ENCODE measurements around the gene MTIF3. TPM values are rescaled to one million over a fixed set of nuclear protein-coding genes. Genes with fewer than 3 reads are reported as not detected.

MTIF3 gene
- total RNA-seq, 4 donors from 2014 or later, result 27.7 to 98.3 (median 66.7) TPM

DNA sequence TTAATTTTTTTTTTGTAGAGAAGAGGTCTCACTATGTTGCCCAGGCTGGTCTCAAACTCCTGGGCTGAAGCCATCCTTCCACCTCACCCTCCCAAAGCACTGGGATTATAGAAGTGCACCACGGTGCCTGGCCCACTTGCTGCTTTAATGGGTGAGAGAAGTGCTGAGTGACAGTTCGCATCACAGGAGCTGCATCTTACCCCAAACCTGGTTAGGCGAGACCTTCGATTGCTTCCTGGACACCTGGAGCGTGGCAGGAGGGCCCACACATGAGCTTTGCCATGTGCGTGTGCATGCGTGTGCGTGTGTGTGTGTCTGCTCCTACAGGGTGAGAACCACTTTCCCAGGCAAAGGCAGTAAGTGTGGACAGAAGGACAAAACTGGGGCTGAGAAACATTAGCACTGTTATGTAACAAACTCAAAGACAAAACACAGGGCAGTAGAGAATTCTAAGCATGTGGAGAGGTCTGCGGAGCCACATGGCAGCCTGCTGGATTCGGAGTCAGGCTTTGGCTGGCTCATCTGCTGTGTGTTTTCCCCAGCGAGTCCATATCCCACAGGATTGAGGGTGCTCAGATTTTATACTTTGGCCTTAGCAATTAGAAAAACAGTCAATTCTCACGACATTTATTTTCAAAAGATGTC, 11.7 kb upstream of the MTIF3 start:
- 67 to 73% methylated on average over 4 to 12 of the region's 12 CpGs for WGBS, 2 donors (ENCODE audit: low coverage in 1 of 2)
- no peaks in the 10 kb centered on the region for H3K9me3 ChIP-seq
- no peak for DNase-seq
- in situ Hi-C loops (cut with MboI; ENCODE audit: low pct_ligation_motif_present in 1 of 4, low pct_unique_long_range_greater_than_20kb in 1 of 4, low sequenced_read_pairs in 3 of 4), result no loop called here
- TF ChIP-seq POLR2A (IDR thresholded peaks at IDR 0.05) (no peak), POLR2AphosphoS5 (IDR thresholded peaks at IDR 0.05) (peak in 2 of 3 donors; percentile 44 to 52)
- peaks cover 0 to 4% (median 0%) of the 10 kb centered on the region in 4 donors for H3K4me1 ChIP-seq
- H3K27ac ChIP-seq, result peak overlapping the region in 3 of 4 donors; percentile 15 to 52 (median 28)
- no peaks in the 10 kb centered on the region for H3K27me3 ChIP-seq
- H3K36me3 ChIP-seq, result no peaks in the 10 kb centered on the region
- no peak overlapping the region for H3K4me3 ChIP-seq
- intact Hi-C loops (cut with DNase I; ENCODE audit: low total_unique reads), result no loop called here

DNA sequence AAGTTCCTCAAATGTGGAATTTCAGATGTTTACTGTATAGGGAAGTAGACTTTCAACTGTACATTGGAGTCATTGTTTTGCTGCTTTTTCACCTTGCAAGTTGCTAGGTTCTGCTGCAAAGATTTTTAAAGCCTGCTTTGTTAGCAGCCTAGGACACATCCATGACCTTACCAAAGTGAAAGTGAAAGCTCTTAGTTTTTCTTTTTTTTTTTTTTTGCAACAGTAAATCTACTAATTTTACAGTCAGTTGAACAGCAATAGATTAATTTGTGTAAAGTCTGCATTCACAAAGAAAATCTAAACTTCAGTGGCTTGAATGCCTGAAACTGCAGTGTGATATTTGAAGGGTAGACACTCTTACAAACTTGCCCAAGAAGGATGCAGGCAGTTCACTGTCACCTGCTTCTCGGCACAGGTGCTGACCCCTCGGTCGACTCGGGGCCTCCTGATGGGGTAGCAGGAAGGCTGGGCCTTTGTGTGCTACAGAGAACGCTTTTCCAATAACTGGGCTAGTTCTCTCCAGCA, 5.0 kb upstream of the MTIF3 start:
- intact Hi-C loops (cut with DNase I; ENCODE audit: low total_unique reads), result no loop called here
- Histone ChIP-seq H3K4me1 (peaks cover 0 to 22% (median 7%) of the 10 kb centered on the region in 4 donors), H3K27me3 (no peaks in the 10 kb centered on the region), H3K27ac (peak overlapping the region; percentile 15 to 53 (median 38)), H3K4me3 (peak overlapping the region in 2 of 4 donors; percentile 2 to 28), H3K36me3 (no peaks in the 10 kb centered on the region), H3K9me3 (no peaks in the 10 kb centered on the region)
- DNase-seq, result no peak
- in situ Hi-C loops (cut with MboI; ENCODE audit: low pct_ligation_motif_present in 1 of 4, low pct_unique_long_range_greater_than_20kb in 1 of 4, low sequenced_read_pairs in 3 of 4), result loop anchor here in 1 of 4 donors (10.0 kb wide), 1 partner anchor 159 kb away; no protein-coding TSS in a partner anchor
- 44% methylated on average over 5 of the region's 5 CpGs; no CpG with 5 or more reads in 1 of the 2 donors for WGBS, 2 donors (ENCODE audit: low coverage in 1 of 2)
- TF ChIP-seq EP300 (IDR thresholded peaks at IDR 0.05; ENCODE audit: low read depth) (no peak), POLR2AphosphoS5 (IDR thresholded peaks at IDR 0.05) (no peak), POLR2A (IDR thresholded peaks at IDR 0.05) (no peak)
- TF ChIP-seq, protein P1, sequence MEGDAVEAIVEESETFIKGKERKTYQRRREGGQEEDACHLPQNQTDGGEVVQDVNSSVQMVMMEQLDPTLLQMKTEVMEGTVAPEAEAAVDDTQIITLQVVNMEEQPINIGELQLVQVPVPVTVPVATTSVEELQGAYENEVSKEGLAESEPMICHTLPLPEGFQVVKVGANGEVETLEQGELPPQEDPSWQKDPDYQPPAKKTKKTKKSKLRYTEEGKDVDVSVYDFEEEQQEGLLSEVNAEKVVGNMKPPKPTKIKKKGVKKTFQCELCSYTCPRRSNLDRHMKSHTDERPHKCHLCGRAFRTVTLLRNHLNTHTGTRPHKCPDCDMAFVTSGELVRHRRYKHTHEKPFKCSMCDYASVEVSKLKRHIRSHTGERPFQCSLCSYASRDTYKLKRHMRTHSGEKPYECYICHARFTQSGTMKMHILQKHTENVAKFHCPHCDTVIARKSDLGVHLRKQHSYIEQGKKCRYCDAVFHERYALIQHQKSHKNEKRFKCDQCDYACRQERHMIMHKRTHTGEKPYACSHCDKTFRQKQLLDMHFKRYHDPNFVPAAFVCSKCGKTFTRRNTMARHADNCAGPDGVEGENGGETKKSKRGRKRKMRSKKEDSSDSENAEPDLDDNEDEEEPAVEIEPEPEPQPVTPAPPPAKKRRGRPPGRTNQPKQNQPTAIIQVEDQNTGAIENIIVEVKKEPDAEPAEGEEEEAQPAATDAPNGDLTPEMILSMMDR (IDR thresholded peaks at IDR 0.05), result no peak

DNA sequence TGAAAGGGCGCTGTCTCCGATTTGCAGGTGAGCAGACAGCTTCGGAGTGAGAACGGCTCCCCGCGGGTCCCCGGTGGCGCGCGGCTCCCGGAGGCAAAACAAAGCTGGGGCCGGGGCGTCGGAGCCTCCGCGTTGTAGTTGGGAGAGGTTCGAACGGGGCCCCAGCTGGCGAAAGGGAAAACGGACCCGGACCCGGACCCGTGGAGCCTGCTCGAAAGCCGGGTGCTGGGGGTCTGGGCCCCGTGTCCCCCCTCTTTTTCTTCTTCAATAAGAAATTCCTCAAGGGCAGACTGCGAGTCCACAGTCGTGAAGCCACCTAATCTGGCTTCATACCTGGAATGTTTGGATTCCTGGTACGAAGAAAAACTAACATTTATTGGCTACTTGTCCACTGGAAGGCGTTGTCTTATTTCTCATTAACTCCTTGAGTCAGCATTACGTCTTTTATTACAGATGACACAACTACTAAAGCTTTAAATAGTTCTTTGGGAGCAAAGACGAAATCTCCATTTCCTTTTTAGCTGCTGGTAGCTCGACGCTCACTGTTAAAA, 632 bp upstream of the MTIF3 start:
- Histone ChIP-seq H3K9me3 (no peaks in the 10 kb centered on the region), H3K4me1 (peaks cover 10 to 44% (median 20%) of the 10 kb centered on the region in 4 donors), H3K27me3 (no peaks in the 10 kb centered on the region), H3K36me3 (no peaks in the 10 kb centered on the region), H3K4me3 (peak overlapping the region; percentile 66 to 94 (median 76)), H3K27ac (peak overlapping the region; percentile 95 to 100 (median 100))
- intact Hi-C loops (cut with DNase I; ENCODE audit: low total_unique reads) (no loop called here), in situ Hi-C loops (cut with MboI; ENCODE audit: low pct_ligation_motif_present in 1 of 4, low pct_unique_long_range_greater_than_20kb in 1 of 4, low sequenced_read_pairs in 3 of 4) (loop anchor here in 1 of 4 donors (10.0 kb wide), 1 partner anchor 164 kb away; no protein-coding TSS in a partner anchor)
- TF ChIP-seq EP300 (IDR thresholded peaks at IDR 0.05; ENCODE audit: low read depth) (no peak), POLR2AphosphoS5 (IDR thresholded peaks at IDR 0.05) (peak; percentile 55 to 90 (median 85))
- 0 to 1% methylated on average over 6 to 34 of the region's 34 CpGs for WGBS, 2 donors (ENCODE audit: low coverage in 1 of 2)
- peak; percentile 49 for DNase-seq

DNA sequence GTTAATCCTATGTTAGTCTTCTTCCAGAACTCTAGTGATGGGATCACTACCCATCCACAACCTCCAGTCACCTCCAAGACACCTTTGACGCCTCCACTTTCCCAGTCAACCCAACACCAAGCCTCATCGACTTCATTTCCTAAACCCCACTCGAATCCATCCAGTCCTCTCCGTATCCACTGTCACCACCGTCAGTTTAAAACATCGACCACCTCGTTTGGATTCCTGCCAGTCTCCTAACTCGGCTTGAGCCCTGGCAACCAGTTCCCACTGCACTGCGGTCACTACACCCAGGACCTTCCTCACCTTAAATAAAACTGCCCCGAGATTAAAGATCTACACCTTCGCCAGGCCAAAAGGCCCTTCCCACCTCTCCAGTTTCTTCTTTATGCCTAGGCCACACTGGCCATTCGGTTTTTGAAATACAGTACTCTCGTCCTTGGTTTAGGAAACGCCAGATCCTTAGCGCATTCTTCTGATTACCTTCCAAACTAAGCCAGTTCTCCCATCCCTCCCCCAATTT, 1.2 kb downstream of the MTIF3 start:
- Histone ChIP-seq H3K9me3 (no peaks in the 10 kb centered on the region), H3K4me3 (peak overlapping the region; percentile 66 to 94 (median 76)), H3K27me3 (no peaks in the 10 kb centered on the region), H3K27ac (peak overlapping the region; percentile 95 to 100 (median 100)), H3K36me3 (no peaks in the 10 kb centered on the region), H3K4me1 (peaks cover 10 to 31% (median 18%) of the 10 kb centered on the region in 4 donors)
- intact Hi-C loops (cut with DNase I; ENCODE audit: low total_unique reads) (no loop called here), in situ Hi-C loops (cut with MboI; ENCODE audit: low pct_ligation_motif_present in 1 of 4, low pct_unique_long_range_greater_than_20kb in 1 of 4, low sequenced_read_pairs in 3 of 4) (no loop called here)
- no peak for TF ChIP-seq POLR2AphosphoS5 (IDR thresholded peaks at IDR 0.05)
- DNase-seq, result no peak
- 47 to 49% methylated on average over 9 to 15 of the region's 15 CpGs for WGBS, 2 donors (ENCODE audit: low coverage in 1 of 2)

DNA sequence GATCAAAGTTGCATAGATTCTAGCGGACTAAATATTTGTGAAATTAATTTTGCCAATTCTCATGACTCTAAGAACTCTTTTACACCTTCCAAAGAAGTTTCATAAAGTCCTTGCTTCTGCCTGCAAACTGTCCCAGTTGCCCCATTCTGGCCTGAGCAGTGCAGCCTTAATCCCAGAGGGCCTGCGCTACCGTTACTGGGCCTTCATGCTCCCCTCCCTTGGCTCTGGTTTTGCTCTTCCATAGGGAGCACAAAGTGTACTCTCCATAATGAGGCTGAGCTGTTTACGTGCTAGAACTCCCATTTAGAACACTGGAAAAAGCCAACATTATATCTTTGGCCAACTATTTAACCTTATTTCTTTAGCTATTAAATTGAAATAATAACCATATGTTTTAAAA, 2.1 kb downstream of the MTIF3 start:
- H3K9me3 ChIP-seq, result no peaks in the 10 kb centered on the region
- peak overlapping the region in 3 of 4 donors; percentile 11 to 95 (median 15) for H3K27ac ChIP-seq
- H3K36me3 ChIP-seq, result no peaks in the 10 kb centered on the region
- TF ChIP-seq, protein P1 (IDR thresholded peaks at IDR 0.05), result no peak
- no peak for TF ChIP-seq POLR2A (IDR thresholded peaks at IDR 0.05)
- TF ChIP-seq EP300 (IDR thresholded peaks at IDR 0.05; ENCODE audit: low read depth), result no peak
- TF ChIP-seq POLR2AphosphoS5 (IDR thresholded peaks at IDR 0.05), result no peak
- in situ Hi-C loops (cut with MboI; ENCODE audit: low pct_ligation_motif_present in 1 of 4, low pct_unique_long_range_greater_than_20kb in 1 of 4, low sequenced_read_pairs in 3 of 4) (no loop called here), intact Hi-C loops (cut with DNase I; ENCODE audit: low total_unique reads) (no loop called here)
- DNase-seq, result no peak
- H3K4me3 ChIP-seq, result no peak overlapping the region
- no peaks in the 10 kb centered on the region for H3K27me3 ChIP-seq
- WGBS, 2 donors (ENCODE audit: low coverage in 1 of 2), result 87% methylated on average over 4 of the region's 4 CpGs
- H3K4me1 ChIP-seq, result peaks cover 10 to 36% (median 18%) of the 10 kb centered on the region in 4 donors
